Duodenal mucosa (tissue), 2 donors: ENCODE results near the gene EFCAB12.

ENCODE experiments used
- H3K27ac ChIP-seq: one replicate; pipeline ENCODE4 v1.7.0; 2013; ENCODE audit warnings: low read depth, low read length
- H3K27me3 ChIP-seq, 2 donors: one replicate each; pipeline ENCODE4 v1.7.0; 2013; ENCODE audit warnings: low read length in 2 of 2, control low read depth in 1 of 2; ENCODE audit not compliant: insufficient read depth in 2 of 2, control insufficient read depth in 1 of 2
- H3K36me3 ChIP-seq, 2 donors: one replicate each; pipeline ENCODE4 v1.7.0; 2013; ENCODE audit warnings: low read length in 2 of 2, control low read depth in 1 of 2; ENCODE audit not compliant: insufficient read depth in 2 of 2, control insufficient read depth in 1 of 2
- H3K4me1 ChIP-seq, 2 donors: one replicate each; pipeline ENCODE4 v1.7.0; 2013; ENCODE audit warnings: low read length in 2 of 2, control low read depth in 1 of 2; ENCODE audit not compliant: insufficient read depth in 2 of 2, control insufficient read depth in 1 of 2
- H3K4me3 ChIP-seq, 2 donors: one replicate each; pipeline ENCODE4 v1.7.0; 2013; ENCODE audit warnings: low read length in 2 of 2, low read depth in 1 of 2
- H3K9ac ChIP-seq, 2 donors: one replicate each; pipeline ENCODE4 v1.7.0; 2013; ENCODE audit warnings: low read length in 2 of 2, low read depth in 1 of 2
- H3K9me3 ChIP-seq, 2 donors: one replicate each; pipeline ENCODE4 v1.7.0; 2013; ENCODE audit warnings: low read length in 2 of 2, control low read depth in 1 of 2; ENCODE audit not compliant: control insufficient read depth in 1 of 2

Gene EFCAB12

DNA sequence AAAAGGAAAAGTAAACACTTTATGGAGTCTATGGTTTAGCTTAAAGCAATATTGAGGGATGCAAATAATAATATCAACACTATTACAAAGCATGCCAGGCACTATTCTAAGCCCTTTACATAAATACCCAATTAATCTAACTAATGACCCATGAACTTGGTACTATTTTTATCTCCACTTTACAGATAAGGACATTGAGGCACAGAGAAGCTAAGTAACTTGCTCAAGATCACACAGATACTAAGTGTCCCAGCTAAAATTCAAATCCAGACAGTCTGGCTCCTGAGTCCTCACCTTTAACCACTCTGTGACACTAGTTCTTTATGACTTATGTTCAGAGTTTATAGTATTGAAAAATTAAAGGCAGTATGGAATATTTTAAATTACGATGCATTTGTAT lies 5.7 kb upstream of the EFCAB12 start:
- H3K9ac ChIP-seq: no peak overlapping the region

DNA sequence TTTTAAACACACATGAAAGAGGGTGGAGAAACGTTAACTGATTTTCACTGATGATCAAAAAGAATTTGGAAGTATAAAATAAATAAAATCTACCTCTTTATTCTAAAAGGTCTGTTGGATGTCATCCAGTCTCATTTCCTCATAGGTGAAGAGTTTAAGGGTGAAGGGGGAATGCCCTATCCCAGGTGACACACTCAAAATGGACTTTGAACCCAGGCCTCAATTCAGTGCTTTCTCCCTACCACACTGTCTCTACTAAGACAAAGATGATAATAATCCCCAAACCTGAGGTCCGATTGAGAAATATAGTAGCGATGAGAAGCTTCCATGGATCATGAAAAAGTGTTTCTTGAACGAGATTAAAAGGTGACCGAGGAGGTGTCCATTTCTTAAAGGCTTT lies 5.1 kb upstream of the EFCAB12 start:
- Histone ChIP-seq H3K27ac (no peak overlapping the region), H3K27me3 (no peaks in the 10 kb centered on the region), H3K36me3 (peaks cover 21 to 39% of the 10 kb centered on the region in 2 donors), H3K4me3 (no peak overlapping the region), H3K9ac (no peak overlapping the region), H3K9me3 (no peaks in the 10 kb centered on the region), H3K4me1 (peaks cover 10 to 52% of the 10 kb centered on the region in 2 donors)

More for the DNA sequence above, 5.7 kb upstream of the EFCAB12 start:
- H3K27ac ChIP-seq: no peak overlapping the region
- H3K36me3 ChIP-seq: peaks cover 21 to 39% of the 10 kb centered on the region in 2 donors
- H3K9me3 ChIP-seq: no peaks in the 10 kb centered on the region
- no peaks in the 10 kb centered on the region for H3K27me3 ChIP-seq
- H3K4me3 ChIP-seq: no peak overlapping the region
- peaks cover 6 to 47% of the 10 kb centered on the region in 2 donors for H3K4me1 ChIP-seq

DNA sequence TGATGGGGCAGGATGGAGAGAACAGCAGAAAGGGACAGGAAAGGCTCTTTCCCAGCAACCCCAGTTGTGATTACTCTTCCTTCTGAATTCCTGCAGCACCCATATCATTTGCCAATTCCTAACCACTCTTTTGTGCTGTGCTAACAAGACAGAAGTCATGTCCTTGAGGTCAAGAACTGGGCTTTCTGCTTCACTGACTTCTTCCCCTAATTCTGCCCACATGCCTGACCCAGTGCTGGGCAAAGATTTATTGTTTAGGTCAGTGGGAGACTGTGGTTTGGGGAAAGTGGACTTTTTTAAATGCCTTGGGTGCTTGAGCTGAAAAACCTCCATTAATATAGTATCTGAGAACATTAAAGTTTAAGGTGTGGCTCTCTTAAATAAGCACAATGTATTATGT lies 4.2 kb upstream of the EFCAB12 start:
- Histone ChIP-seq H3K27me3 (peaks cover 0 to under 1% of the 10 kb centered on the region in 2 donors), H3K9me3 (no peaks in the 10 kb centered on the region), H3K4me1 (peaks cover 18 to 56% of the 10 kb centered on the region in 2 donors), H3K9ac (no peak overlapping the region), H3K4me3 (no peak overlapping the region), H3K36me3 (peaks cover 21 to 38% of the 10 kb centered on the region in 2 donors), H3K27ac (no peak overlapping the region)

DNA sequence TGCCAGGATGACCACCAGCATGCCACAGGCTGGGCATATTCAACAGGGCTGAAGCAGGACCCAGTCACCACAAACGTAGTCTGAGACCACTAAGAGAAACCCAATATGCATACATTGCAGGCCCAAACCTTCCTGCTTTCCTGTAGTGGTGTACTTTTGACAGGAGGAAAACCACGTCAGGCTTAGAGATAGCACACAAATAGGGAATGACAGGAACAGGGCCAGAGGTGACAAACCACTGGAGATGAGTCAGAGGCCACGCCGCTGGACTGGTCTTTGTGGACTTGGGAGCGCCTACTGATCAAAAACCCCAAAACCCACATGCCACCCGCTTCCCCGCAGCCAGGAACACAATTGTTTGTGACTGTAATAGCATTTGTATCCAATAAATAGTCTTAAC lies 3.6 kb upstream of the EFCAB12 start:
- no peak overlapping the region for H3K4me3 ChIP-seq
- H3K9ac ChIP-seq: no peak overlapping the region
- H3K27me3 ChIP-seq: peaks cover 0 to 5% of the 10 kb centered on the region in 2 donors
- peaks cover 18 to 52% of the 10 kb centered on the region in 2 donors for H3K4me1 ChIP-seq
- no peak overlapping the region for H3K27ac ChIP-seq
- no peaks in the 10 kb centered on the region for H3K9me3 ChIP-seq
- peaks cover 21 to 33% of the 10 kb centered on the region in 2 donors for H3K36me3 ChIP-seq

DNA sequence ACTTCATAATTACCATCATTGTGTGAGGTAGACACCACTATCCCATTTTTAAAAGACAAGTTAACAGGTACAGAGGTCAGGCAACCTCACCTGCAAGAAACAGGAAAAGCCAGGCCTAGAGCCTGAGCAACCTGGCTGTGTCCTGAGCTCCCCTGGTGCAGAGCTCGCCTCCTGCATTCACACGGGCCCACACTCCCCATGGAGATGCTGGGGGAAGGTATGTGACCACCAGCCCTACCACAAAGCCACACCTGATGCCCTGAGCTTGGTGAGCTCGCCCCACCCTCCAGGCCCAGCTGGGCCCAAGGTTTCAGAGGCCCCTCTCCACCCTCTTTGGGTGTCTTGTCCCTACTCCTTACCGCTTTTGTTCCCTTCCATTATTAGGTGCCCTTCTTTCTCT lies 1.2 kb upstream of the EFCAB12 start:
- peaks cover 14 to 32% of the 10 kb centered on the region in 2 donors for H3K4me1 ChIP-seq
- H3K4me3 ChIP-seq: no peak overlapping the region
- H3K27me3 ChIP-seq: peaks cover 0 to 5% of the 10 kb centered on the region in 2 donors
- no peaks in the 10 kb centered on the region for H3K9me3 ChIP-seq
- H3K9ac ChIP-seq: no peak overlapping the region
- H3K36me3 ChIP-seq: peaks cover 18 to 33% of the 10 kb centered on the region in 2 donors
- H3K27ac ChIP-seq: no peak overlapping the region

DNA sequence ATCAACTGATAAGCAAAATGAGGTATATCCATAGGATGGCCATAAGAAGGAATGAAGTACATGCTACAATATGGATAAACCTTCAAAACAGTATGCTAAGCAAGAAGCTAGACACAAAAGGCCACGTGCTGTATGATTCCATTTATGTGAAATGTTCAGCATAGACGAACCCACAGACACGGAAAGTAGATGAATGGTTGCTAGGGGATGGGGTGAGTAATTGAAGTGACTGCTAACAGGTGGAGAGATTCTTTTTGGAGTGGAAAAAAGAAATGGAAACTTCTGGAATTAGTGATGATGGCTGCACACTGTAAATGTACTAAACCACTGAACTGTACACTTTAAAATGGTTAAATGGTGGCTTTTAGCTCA lies 630 bp upstream of the EFCAB12 start:
- H3K27me3 ChIP-seq: peaks cover 0 to 5% of the 10 kb centered on the region in 2 donors
- no peak overlapping the region for H3K27ac ChIP-seq
- H3K36me3 ChIP-seq: peaks cover 18 to 33% of the 10 kb centered on the region in 2 donors
- no peaks in the 10 kb centered on the region for H3K9me3 ChIP-seq
- peaks cover 14 to 29% of the 10 kb centered on the region in 2 donors for H3K4me1 ChIP-seq
- peak overlapping the region; percentile 78 for H3K4me3 ChIP-seq
- peak overlapping the region in 1 of 2 donors; percentile 45 for H3K9ac ChIP-seq

DNA sequence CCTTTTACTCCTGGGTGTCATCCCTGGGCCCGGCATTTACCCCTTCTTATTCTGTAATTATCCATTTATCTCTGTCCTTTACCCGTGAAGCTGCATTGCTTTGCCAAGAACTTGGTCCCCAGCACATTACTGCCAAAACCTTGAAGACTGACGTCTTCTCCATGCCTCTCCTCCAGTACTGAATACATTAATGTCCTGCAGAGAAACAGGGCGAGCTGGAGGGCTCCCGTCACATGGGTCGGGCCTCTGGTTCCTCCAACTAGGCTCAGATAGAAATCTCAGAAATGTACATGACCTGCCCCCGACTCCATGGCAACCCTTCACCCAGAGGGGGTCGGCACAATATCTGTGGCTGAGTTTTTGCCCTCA lies 445 bp downstream of the EFCAB12 start:
- Histone ChIP-seq H3K9me3 (no peaks in the 10 kb centered on the region), H3K4me3 (peak overlapping the region; percentile 78), H3K9ac (peak overlapping the region in 1 of 2 donors; percentile 23), H3K27ac (no peak overlapping the region), H3K4me1 (peaks cover 14 to 18% of the 10 kb centered on the region in 2 donors), H3K36me3 (peaks cover 14 to 22% of the 10 kb centered on the region in 2 donors), H3K27me3 (peaks cover 0 to 5% of the 10 kb centered on the region in 2 donors)

DNA sequence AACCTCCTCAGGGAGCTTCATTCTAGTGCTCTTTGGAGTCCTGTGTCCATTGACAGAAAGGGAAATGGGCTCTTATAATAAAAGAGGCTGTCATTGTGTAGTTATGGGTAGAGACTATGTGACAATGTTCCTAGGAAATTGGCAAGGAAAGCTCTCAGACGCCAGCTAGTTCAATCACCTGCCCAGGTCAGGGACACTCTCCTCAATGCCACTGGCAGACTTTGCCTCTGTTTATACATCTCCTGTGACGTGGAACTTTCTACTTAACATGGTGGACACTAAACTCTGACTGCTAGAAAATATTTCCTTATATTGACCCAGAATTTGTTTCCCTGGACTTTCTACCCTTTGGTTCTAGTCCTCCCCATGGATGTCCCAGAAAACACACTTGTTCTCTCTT lies 2.8 kb downstream of the EFCAB12 start:
- H3K36me3 ChIP-seq: peaks cover 0 to 4% of the 10 kb centered on the region in 2 donors
- no peak overlapping the region for H3K4me3 ChIP-seq
- no peak overlapping the region for H3K9ac ChIP-seq
- peaks cover 14 to 17% of the 10 kb centered on the region in 2 donors for H3K4me1 ChIP-seq
- H3K9me3 ChIP-seq: no peaks in the 10 kb centered on the region
- peaks cover 0 to 5% of the 10 kb centered on the region in 2 donors for H3K27me3 ChIP-seq
- no peak overlapping the region for H3K27ac ChIP-seq

DNA sequence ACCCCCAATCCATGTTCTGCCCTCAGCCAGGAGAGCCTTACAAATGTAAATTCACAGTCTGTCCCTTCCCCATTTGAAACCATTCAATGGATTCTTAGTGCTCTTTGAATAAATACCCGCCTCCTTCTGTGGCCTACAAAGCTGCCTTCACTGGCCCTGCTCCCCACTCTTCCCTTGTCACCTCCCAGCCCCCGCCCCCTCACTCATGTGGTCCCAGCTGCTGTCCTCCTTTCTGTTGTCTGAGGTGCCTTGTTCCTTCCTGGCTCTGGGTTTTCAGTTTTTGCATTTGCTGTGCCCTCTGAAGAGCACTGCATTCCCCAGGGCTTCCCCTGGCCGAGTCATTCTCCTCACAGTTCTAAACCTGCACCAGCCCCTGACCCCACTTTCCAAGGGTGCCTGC lies 3.2 kb downstream of the EFCAB12 start:
- no peak overlapping the region for H3K4me3 ChIP-seq
- no peak overlapping the region for H3K27ac ChIP-seq
- H3K9me3 ChIP-seq: no peaks in the 10 kb centered on the region

DNA sequence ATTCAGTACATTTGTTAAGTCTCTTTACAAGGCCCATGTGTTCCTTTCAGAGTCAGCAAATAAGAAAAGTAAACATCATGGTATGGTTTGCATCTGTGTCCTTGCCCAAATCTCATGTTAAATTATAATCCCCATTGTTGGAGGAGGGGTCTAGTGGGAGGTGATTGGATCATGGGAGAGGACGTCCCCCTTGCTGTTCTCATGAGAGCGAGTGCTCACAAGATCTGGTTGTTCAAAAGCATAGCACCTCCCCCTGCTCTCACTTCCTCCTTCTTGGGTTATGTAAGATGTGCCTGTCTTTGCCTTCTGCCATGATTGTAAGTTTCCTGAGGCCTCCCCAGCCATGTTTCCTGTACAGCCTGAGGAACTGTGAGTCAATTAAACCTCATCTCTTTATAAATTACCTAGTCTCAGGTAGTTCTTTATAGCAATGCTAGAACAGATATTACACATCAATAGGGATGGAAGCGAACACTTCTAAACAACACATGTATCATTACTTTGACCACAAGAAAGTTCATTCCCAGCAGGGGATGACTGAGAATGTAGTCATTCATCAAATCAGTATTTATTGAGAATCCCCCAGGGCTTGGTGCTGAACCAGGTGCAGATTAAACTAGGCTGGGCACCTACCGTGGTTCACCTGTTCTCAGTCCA lies 4.1 kb downstream of the EFCAB12 start:
- H3K4me3 ChIP-seq: no peak overlapping the region
- no peaks in the 10 kb centered on the region for H3K36me3 ChIP-seq
- H3K27me3 ChIP-seq: peaks cover 0 to 5% of the 10 kb centered on the region in 2 donors
- no peaks in the 10 kb centered on the region for H3K9me3 ChIP-seq
- H3K9ac ChIP-seq: no peak overlapping the region
- peaks cover 12 to 14% of the 10 kb centered on the region in 2 donors for H3K4me1 ChIP-seq
- no peak overlapping the region for H3K27ac ChIP-seq

More for the DNA sequence above, 3.2 kb downstream of the EFCAB12 start:
- no peaks in the 10 kb centered on the region for H3K36me3 ChIP-seq
- peaks cover 0 to 5% of the 10 kb centered on the region in 2 donors for H3K27me3 ChIP-seq
- peaks cover 14 to 17% of the 10 kb centered on the region in 2 donors for H3K4me1 ChIP-seq
- no peak overlapping the region for H3K9ac ChIP-seq
